ENCODE results near the gene SMCO4.

SMCO4 gene

GRCh38 chr11:93560199-93560932, 17.2 kb upstream of the SMCO4 start:
- TF ChIP-seq, protein P1, sequence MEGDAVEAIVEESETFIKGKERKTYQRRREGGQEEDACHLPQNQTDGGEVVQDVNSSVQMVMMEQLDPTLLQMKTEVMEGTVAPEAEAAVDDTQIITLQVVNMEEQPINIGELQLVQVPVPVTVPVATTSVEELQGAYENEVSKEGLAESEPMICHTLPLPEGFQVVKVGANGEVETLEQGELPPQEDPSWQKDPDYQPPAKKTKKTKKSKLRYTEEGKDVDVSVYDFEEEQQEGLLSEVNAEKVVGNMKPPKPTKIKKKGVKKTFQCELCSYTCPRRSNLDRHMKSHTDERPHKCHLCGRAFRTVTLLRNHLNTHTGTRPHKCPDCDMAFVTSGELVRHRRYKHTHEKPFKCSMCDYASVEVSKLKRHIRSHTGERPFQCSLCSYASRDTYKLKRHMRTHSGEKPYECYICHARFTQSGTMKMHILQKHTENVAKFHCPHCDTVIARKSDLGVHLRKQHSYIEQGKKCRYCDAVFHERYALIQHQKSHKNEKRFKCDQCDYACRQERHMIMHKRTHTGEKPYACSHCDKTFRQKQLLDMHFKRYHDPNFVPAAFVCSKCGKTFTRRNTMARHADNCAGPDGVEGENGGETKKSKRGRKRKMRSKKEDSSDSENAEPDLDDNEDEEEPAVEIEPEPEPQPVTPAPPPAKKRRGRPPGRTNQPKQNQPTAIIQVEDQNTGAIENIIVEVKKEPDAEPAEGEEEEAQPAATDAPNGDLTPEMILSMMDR (IDR thresholded peaks at IDR 0.05; ENCODE audit: low read depth, low read length, missing control alignments) = no peak
- DNase-seq (ENCODE audit: extremely low read depth, low read depth) = no peak
- no peak overlapping the region for H3K4me3 ChIP-seq (replicated peaks; ENCODE audit: low read depth, low read length)

GRCh38 chr11:93559681-93560080, 16.5 kb upstream of the SMCO4 start:
- no peak for DNase-seq (ENCODE audit: extremely low read depth, low read depth)
- H3K4me3 ChIP-seq (replicated peaks; ENCODE audit: low read depth, low read length) = no peak overlapping the region
- TF ChIP-seq, protein P1 (IDR thresholded peaks at IDR 0.05; ENCODE audit: low read depth, low read length, missing control alignments) = no peak

DNA sequence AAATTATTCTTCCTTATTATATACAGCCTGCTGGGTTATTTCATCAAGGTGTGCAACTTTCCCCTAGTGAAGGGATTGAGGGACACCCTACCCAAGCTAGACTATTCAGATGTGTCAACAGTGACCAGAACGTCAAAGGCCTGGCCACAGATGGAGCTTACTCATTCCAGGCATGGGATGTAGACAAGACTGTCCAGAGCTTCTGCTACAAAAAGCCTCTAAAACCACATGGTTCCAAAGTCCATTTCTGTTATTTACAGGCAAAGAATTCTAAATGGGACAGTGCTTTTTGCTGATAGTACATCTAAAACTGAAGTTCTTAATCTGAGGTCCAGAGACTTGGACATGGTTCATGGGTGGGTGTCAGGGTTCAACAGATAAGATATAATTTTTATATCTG, 9.7 kb upstream of the SMCO4 start:
- H3K4me3 ChIP-seq (replicated peaks; ENCODE audit: low read depth, low read length) = no peak overlapping the region
- TF ChIP-seq, protein P1 (IDR thresholded peaks at IDR 0.05; ENCODE audit: low read depth, low read length, missing control alignments) = no peak
- DNase-seq (ENCODE audit: extremely low read depth, low read depth) = no peak

DNA sequence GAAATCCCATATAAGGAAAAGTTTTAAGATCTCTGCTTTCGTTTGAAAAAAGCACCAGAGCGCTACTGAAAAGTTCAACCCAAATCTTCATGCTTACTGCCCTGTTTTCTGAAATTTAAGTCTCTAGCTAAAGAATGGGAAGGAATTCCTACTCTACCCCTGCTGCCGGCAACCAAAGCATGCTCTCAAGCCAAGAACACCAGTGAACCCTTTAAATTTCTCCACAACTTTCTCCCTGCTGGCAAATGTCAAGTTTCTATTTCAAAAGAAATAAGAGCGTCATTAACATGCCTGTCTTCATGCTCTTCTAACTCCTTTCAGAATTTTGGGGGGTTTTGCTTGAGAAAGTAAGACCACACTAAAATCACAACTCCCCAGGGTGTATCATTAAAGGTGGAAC, 6.8 kb upstream of the SMCO4 start:
- H3K4me3 ChIP-seq (replicated peaks; ENCODE audit: low read depth, low read length) = no peak overlapping the region
- TF ChIP-seq, protein P1 (IDR thresholded peaks at IDR 0.05; ENCODE audit: low read depth, low read length, missing control alignments) = no peak
- no peak for DNase-seq (ENCODE audit: extremely low read depth, low read depth)

GRCh38 chr11:93548679-93549319, 5.6 kb upstream of the SMCO4 start:
- TF ChIP-seq, protein P1 (IDR thresholded peaks at IDR 0.05; ENCODE audit: low read depth, low read length, missing control alignments) = no peak
- no peak for DNase-seq (ENCODE audit: extremely low read depth, low read depth)
- H3K4me3 ChIP-seq (replicated peaks; ENCODE audit: low read depth, low read length) = no peak overlapping the region

- no peak overlapping the region for H3K4me3 ChIP-seq (replicated peaks; ENCODE audit: low read depth, low read length)
- TF ChIP-seq, protein P1 (IDR thresholded peaks at IDR 0.05; ENCODE audit: low read depth, low read length, missing control alignments) = no peak
- no peak for DNase-seq (ENCODE audit: extremely low read depth, low read depth)
Measured at GRCh38 chr11:93547773-93548172, 4.6 kb upstream of the SMCO4 start.
